Measurements from ENCODE around the gene EHF.

DNA sequence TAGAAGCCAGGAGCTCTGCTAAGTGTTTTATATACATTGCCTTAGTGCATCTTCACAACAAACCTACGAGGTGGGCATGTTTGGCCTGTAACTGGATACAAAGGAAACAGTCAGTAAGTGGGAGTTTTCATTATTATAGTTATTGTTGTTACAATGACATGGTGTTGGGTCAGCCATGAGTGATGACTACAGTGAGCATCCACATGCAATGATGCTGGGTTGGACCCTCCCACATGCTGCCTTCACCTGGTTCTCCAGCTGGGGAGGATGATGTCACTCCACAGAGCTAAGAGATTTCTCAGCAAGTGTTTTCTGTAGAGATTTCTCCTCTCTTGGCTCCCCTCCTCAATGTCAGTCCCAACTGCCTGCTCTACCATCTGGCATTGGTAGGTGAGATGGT, 59.3 kb downstream of the EHF start:
- TF ChIP-seq KLF13 (tag; IDR thresholded peaks at IDR 0.05; ENCODE audit: borderline replicate concordance, low read depth) (no peak), GTF2F1 (IDR thresholded peaks at IDR 0.05; ENCODE audit: low read depth, low read length) (no peak), FOXJ3 (CRISPR knock-in tag; IDR thresholded peaks at IDR 0.05) (no peak), SIX5 (IDR thresholded peaks at IDR 0.05; ENCODE audit: borderline replicate concordance in 1 of 2, insufficient read depth in 1 of 2, low read depth in 1 of 2, low read length in 2 of 2) (no peak), CEBPB (tag; IDR thresholded peaks at IDR 0.05) (no peak), CCAR2 (IDR thresholded peaks at IDR 0.05; ENCODE audit: low read depth, low read length) (no peak), SP1 (CRISPR knock-in tag; IDR thresholded peaks at IDR 0.05) (no peak), SOX6 (IDR thresholded peaks at IDR 0.05) (peak; percentile 28; the same call in 1 of the 2 replicates), ELF1 (tag; IDR thresholded peaks at IDR 0.05) (no peak)

Measured in K562 (cell line).